NK-92 (cell line): Measurements from ENCODE around the gene CPA1.
"Not testable (repeated sequence)": the region's sequence is repeated elsewhere in the genome, so short reads cannot be mapped to it uniquely, and the experiment has no call there.

Source experiments
- DNase-seq: peaks from one replicate; lab custom pipeline; 2025; ENCODE audit not compliant: unreplicated experiment; lab: John Stamatoyannopoulos, UW

CPA1 gene

GRCh38 chr7:130372402-130373165, 7.7 kb upstream of the CPA1 start:
- no peak for DNase-seq

- DNase-seq, result no peak
These were observed 5.8 kb upstream of the CPA1 start for GRCh38 chr7:130374507-130374906.

- not testable (repeated sequence) for DNase-seq
These were observed 3.8 kb upstream of the CPA1 start for GRCh38 chr7:130376461-130376860.

GRCh38 chr7:130377178-130377577, 3.1 kb upstream of the CPA1 start:
- no peak for DNase-seq

- DNase-seq, result no peak
These were observed 1.3 kb upstream of the CPA1 start for GRCh38 chr7:130379019-130379418.

- no peak for DNase-seq
These were observed 768 bp upstream of the CPA1 start for GRCh38 chr7:130379532-130379920.

- DNase-seq, result no peak
These were observed 664 bp downstream of the CPA1 start for GRCh38 chr7:130380861-130381455.

GRCh38 chr7:130381468-130382312, 1.4 kb downstream of the CPA1 start:
- DNase-seq, result no peak

- no peak for DNase-seq
These were observed 3.1 kb downstream of the CPA1 start for GRCh38 chr7:130383187-130383980.

GRCh38 chr7:130384371-130384801, 4.1 kb downstream of the CPA1 start:
- no peak for DNase-seq

- DNase-seq, result no peak
These were observed 4.7 kb downstream of the CPA1 start for GRCh38 chr7:130384841-130385599.

- DNase-seq, result no peak
These were observed 5.3 kb downstream of the CPA1 start for GRCh38 chr7:130385600-130386066.

GRCh38 chr7:130386876-130387275, 6.6 kb downstream of the CPA1 start:
- no peak for DNase-seq

GRCh38 chr7:130387306-130387627, 7.0 kb downstream of the CPA1 start:
- no peak for DNase-seq

- no peak for DNase-seq
These were observed 7.5 kb downstream of the CPA1 start for GRCh38 chr7:130387628-130388403.

- no peak for DNase-seq
These were observed 8.4 kb downstream of the CPA1 start for GRCh38 chr7:130388671-130389070.

- no peak for DNase-seq
These were observed 10.2 kb downstream of the CPA1 start for GRCh38 chr7:130390486-130390885.

- DNase-seq, result no peak
These were observed 12.8 kb downstream of the CPA1 start for GRCh38 chr7:130393101-130393561.

GRCh38 chr7:130393841-130394411, 13.6 kb downstream of the CPA1 start:
- DNase-seq, result no peak
